ENCODE data around the gene RNU1-4.
"Not testable (repeated sequence)": the region's sequence is repeated elsewhere in the genome, so short reads cannot be mapped to it uniquely, and the experiment has no call there.

RNU1-4 gene

DNA sequence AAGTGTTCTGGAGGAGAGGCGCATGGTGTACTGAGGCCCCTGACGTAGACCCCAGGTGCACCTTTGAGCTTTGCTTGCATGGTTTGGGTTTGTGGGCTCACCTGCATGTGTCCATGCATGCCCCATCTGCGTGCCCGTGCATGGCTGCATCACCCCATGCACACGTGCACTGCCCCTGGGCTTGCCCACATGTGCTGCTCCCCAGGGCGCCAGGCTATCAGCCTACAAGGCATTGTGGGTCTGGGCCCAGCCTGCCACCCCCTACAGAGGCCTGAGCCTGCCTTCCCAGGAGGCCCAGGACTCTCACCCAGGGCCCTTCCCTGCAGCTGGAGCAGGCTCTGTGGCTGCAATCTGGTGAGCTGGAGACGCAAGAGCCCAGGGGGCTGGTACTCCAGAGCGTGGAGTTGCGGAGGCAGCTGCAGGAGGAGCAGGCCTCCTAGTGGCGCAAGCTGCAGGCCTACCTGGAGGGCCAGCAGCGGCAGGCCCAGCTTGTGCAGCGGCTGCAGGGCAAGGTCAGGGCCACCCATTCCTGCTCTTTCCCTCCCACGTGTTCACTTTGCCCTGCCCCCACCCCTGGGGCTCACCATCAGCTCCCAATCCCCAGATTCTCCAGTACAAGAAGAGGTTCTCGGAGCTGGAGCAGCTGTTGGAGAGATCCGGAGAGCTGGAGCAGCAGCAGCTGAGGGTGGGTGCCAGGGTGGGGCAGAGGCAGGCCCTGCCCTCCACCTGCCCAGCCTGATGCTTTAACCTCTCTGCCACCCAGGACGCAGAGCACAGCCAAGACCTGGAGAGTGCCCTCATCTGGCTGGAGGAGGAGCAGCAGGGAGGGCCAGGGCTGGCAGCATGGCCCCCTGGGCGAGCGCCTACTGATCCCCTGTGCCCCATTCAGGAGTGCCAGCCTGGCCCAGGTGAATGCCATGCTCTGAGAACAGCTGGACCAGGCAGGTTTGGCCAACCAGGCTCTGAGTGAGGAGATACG is 9.9 kb downstream of the RNU1-4 start:
- not testable (repeated sequence) for H3K4me2 ChIP-seq (ENCODE audit: low read depth, low read length, poor library complexity, severe bottlenecking)

DNA sequence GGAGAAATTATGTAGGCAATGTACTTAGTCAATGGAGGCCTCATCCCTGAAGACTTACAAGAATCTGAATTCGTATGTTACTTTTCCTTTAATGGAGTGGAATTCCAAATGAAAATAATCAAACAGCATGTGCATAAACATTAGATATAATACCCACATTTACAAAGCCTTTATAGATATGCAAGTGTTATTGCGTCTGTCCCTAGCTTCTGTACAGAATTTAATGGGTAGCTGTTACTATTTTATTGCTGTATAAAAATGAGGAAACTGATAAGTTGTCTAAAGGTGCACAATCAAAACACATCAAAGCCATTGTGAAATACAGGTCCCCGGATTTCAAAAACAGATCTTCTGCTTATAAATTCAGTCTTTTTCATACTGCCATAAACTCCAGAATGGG is 12.5 kb downstream of the RNU1-4 start:
- not testable (repeated sequence) for H3F3A ChIP-seq (ENCODE audit: low read depth)

More for the DNA sequence above, 9.9 kb downstream of the RNU1-4 start:
- H3K9ac ChIP-seq (ENCODE audit: low read depth, low read length, poor library complexity, severe bottlenecking); H4K20me1 ChIP-seq (ENCODE audit: insufficient read depth, low read length, poor library complexity, severe bottlenecking); H3K79me2 ChIP-seq (ENCODE audit: insufficient read depth, low read length); H3K36me3 ChIP-seq (ENCODE audit: insufficient read depth, low read length); H3K4me1 ChIP-seq (ENCODE audit: insufficient read depth, low read length, poor library complexity, severe bottlenecking); H3K4me3 ChIP-seq (ENCODE audit: low read length, poor library complexity, severe bottlenecking); H3K9me2 ChIP-seq (replicated peaks; ENCODE audit: low read depth, low read length); H3F3A ChIP-seq (ENCODE audit: low read depth); H3K27me3 ChIP-seq (ENCODE audit: insufficient read depth, low read length, poor library complexity, severe bottlenecking); H2AFZ ChIP-seq (ENCODE audit: low read length); H3K9me3 ChIP-seq (ENCODE audit: insufficient read depth, low read depth, low read length): not testable (repeated sequence)

DNA sequence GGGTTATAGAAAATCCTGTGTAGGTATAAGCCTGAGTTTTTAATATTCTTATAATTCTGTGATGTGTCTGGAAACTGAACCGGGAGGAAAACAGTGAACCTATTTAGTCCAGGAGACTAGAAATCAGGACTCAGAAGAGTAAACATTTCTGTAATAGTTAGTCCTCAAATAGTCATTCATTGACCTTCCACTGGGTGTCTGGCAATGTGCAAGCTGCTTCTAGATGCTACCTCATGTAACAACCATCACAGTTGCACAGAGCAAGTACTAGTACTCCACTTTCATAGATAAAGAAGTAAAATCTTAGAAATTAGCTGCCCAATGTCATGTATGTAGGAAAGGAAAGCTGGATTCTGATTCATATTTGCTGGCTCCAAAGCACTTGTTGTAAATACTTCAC is 15.1 kb downstream of the RNU1-4 start:
- H3F3A ChIP-seq (ENCODE audit: low read depth); H3K4me1 ChIP-seq (ENCODE audit: insufficient read depth, low read length, poor library complexity, severe bottlenecking); H4K20me1 ChIP-seq (ENCODE audit: insufficient read depth, low read length, poor library complexity, severe bottlenecking); H3K9me3 ChIP-seq (ENCODE audit: insufficient read depth, low read depth, low read length); H3K36me3 ChIP-seq (ENCODE audit: insufficient read depth, low read length); H3K79me2 ChIP-seq (ENCODE audit: insufficient read depth, low read length); H3K27me3 ChIP-seq (ENCODE audit: insufficient read depth, low read length, poor library complexity, severe bottlenecking); H3K4me3 ChIP-seq (ENCODE audit: low read length, poor library complexity, severe bottlenecking); H3K9ac ChIP-seq (ENCODE audit: low read depth, low read length, poor library complexity, severe bottlenecking); H2AFZ ChIP-seq (ENCODE audit: low read length); H3K4me2 ChIP-seq (ENCODE audit: low read depth, low read length, poor library complexity, severe bottlenecking); H3K9me2 ChIP-seq (replicated peaks; ENCODE audit: low read depth, low read length): not testable (repeated sequence)

More for the DNA sequence above, 12.5 kb downstream of the RNU1-4 start:
- not testable (repeated sequence) for H3K79me2 ChIP-seq (ENCODE audit: insufficient read depth, low read length); H3K27me3 ChIP-seq (ENCODE audit: insufficient read depth, low read length, poor library complexity, severe bottlenecking); H3K4me3 ChIP-seq (ENCODE audit: low read length, poor library complexity, severe bottlenecking); H3K9me3 ChIP-seq (ENCODE audit: insufficient read depth, low read depth, low read length); H3K36me3 ChIP-seq (ENCODE audit: insufficient read depth, low read length); H2AFZ ChIP-seq (ENCODE audit: low read length); H3K9ac ChIP-seq (ENCODE audit: low read depth, low read length, poor library complexity, severe bottlenecking); H3K4me1 ChIP-seq (ENCODE audit: insufficient read depth, low read length, poor library complexity, severe bottlenecking); H3K9me2 ChIP-seq (replicated peaks; ENCODE audit: low read depth, low read length); H4K20me1 ChIP-seq (ENCODE audit: insufficient read depth, low read length, poor library complexity, severe bottlenecking); H3K4me2 ChIP-seq (ENCODE audit: low read depth, low read length, poor library complexity, severe bottlenecking)

DNA sequence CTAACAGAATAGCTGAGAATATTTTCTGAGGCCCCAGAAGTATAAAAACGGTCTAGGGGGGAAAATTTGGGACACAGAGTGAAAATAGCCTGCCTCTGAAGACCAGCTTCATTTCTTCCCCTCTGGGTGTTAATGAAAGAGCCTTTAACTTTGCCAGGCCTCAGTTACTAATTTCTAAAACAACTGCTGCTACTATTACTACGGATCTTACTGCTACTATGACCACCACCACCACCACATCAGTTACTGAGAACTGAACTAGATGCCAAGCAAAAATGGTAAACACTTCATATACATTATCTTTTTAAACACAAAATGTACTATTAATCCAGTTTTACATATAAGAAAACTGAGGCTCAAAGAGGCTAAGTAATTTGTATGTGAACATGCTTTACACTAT is 15.6 kb downstream of the RNU1-4 start:
- H3K9me3 ChIP-seq (ENCODE audit: insufficient read depth, low read depth, low read length); H3K36me3 ChIP-seq (ENCODE audit: insufficient read depth, low read length); H3K4me1 ChIP-seq (ENCODE audit: insufficient read depth, low read length, poor library complexity, severe bottlenecking); H4K20me1 ChIP-seq (ENCODE audit: insufficient read depth, low read length, poor library complexity, severe bottlenecking); H3K4me3 ChIP-seq (ENCODE audit: low read length, poor library complexity, severe bottlenecking); H3K27me3 ChIP-seq (ENCODE audit: insufficient read depth, low read length, poor library complexity, severe bottlenecking); H3K9me2 ChIP-seq (replicated peaks; ENCODE audit: low read depth, low read length); H3K9ac ChIP-seq (ENCODE audit: low read depth, low read length, poor library complexity, severe bottlenecking); H3K79me2 ChIP-seq (ENCODE audit: insufficient read depth, low read length); H3K4me2 ChIP-seq (ENCODE audit: low read depth, low read length, poor library complexity, severe bottlenecking); H2AFZ ChIP-seq (ENCODE audit: low read length); H3F3A ChIP-seq (ENCODE audit: low read depth): not testable (repeated sequence)

DNA sequence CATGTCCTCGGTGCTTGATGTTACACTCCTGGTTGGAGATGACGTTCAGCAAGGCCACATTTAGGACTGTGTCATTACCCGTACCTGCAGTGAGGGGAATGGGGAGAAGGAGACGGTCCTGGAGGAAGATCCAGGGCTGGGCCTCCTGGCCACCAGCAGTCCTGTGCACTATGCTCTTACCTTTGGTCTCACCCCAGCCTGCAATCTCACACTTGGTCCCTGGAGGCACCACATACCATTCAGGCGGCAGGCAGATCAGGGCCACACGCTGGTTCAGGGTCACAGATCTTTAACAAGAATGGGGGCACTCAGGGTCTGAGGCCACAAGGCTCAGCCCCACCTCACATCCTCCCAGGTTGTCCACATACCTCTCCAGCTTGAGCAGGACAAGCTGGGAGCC is 17.3 kb downstream of the RNU1-4 start:
- H3K9me2 ChIP-seq (replicated peaks; ENCODE audit: low read depth, low read length); H3K4me2 ChIP-seq (ENCODE audit: low read depth, low read length, poor library complexity, severe bottlenecking); H3K4me3 ChIP-seq (ENCODE audit: low read length, poor library complexity, severe bottlenecking); H4K20me1 ChIP-seq (ENCODE audit: insufficient read depth, low read length, poor library complexity, severe bottlenecking); H2AFZ ChIP-seq (ENCODE audit: low read length); H3K4me1 ChIP-seq (ENCODE audit: insufficient read depth, low read length, poor library complexity, severe bottlenecking); H3K9me3 ChIP-seq (ENCODE audit: insufficient read depth, low read depth, low read length); H3K36me3 ChIP-seq (ENCODE audit: insufficient read depth, low read length); H3F3A ChIP-seq (ENCODE audit: low read depth); H3K79me2 ChIP-seq (ENCODE audit: insufficient read depth, low read length); H3K9ac ChIP-seq (ENCODE audit: low read depth, low read length, poor library complexity, severe bottlenecking); H3K27me3 ChIP-seq (ENCODE audit: insufficient read depth, low read length, poor library complexity, severe bottlenecking): not testable (repeated sequence)

DNA sequence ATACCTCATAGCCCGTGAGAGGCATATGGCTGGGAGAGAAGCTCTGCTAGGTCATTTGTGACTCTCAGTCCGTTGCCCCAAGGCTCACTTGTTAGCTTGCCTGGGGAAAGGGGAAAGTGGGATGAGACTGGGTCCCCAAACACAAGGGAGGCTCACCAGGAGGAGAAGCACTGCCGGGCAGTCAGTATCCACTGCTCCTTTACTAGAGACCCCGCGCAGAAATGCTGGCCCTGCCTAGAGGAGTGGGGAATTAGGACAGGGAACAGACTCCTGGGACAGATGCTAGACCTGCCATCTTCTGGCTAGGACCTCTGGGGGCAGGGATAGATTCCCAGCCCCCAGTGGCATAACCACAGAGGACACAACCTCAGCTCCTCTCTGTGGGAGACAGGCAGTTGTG is 17.7 kb downstream of the RNU1-4 start:
- H3K36me3 ChIP-seq (ENCODE audit: insufficient read depth, low read length); H3K4me1 ChIP-seq (ENCODE audit: insufficient read depth, low read length, poor library complexity, severe bottlenecking); H3K9ac ChIP-seq (ENCODE audit: low read depth, low read length, poor library complexity, severe bottlenecking); H3F3A ChIP-seq (ENCODE audit: low read depth); H3K9me3 ChIP-seq (ENCODE audit: insufficient read depth, low read depth, low read length); H3K27me3 ChIP-seq (ENCODE audit: insufficient read depth, low read length, poor library complexity, severe bottlenecking); H2AFZ ChIP-seq (ENCODE audit: low read length); H4K20me1 ChIP-seq (ENCODE audit: insufficient read depth, low read length, poor library complexity, severe bottlenecking); H3K4me3 ChIP-seq (ENCODE audit: low read length, poor library complexity, severe bottlenecking); H3K4me2 ChIP-seq (ENCODE audit: low read depth, low read length, poor library complexity, severe bottlenecking); H3K9me2 ChIP-seq (replicated peaks; ENCODE audit: low read depth, low read length); H3K79me2 ChIP-seq (ENCODE audit: insufficient read depth, low read length): not testable (repeated sequence)

DNA sequence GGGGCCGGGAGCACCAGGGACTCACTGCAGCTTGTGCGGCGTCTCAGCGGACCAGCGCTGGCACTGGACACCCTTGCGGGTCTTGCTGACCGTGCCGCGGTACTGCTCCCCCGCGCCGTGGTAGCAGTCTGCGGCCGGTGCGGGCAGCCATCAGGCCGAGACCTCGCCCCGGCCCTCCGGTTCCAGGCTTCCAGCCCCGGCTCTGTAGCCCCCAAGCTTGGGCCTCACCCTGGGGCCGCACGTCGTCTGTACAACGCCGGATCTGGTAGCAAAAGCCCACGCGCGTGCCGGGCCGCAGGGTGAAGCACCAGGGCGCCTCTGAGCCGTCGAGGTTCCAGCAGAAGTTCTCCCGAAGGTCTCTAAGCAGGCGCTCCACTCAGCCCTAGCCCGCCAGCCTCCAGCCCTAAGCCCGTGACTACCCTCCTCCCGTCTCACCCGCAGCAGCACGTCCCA is 18.8 kb downstream of the RNU1-4 start:
- not testable (repeated sequence) for H3K9me2 ChIP-seq (replicated peaks; ENCODE audit: low read depth, low read length); H3K36me3 ChIP-seq (ENCODE audit: insufficient read depth, low read length); H3K4me1 ChIP-seq (ENCODE audit: insufficient read depth, low read length, poor library complexity, severe bottlenecking); H3K79me2 ChIP-seq (ENCODE audit: insufficient read depth, low read length); H3F3A ChIP-seq (ENCODE audit: low read depth); H3K9me3 ChIP-seq (ENCODE audit: insufficient read depth, low read depth, low read length); H3K9ac ChIP-seq (ENCODE audit: low read depth, low read length, poor library complexity, severe bottlenecking); H3K27me3 ChIP-seq (ENCODE audit: insufficient read depth, low read length, poor library complexity, severe bottlenecking); H3K4me3 ChIP-seq (ENCODE audit: low read length, poor library complexity, severe bottlenecking); H2AFZ ChIP-seq (ENCODE audit: low read length); H3K4me2 ChIP-seq (ENCODE audit: low read depth, low read length, poor library complexity, severe bottlenecking); H4K20me1 ChIP-seq (ENCODE audit: insufficient read depth, low read length, poor library complexity, severe bottlenecking)
